HepG2 (cell line): ENCODE results near the gene METRN. TPM values are rescaled to one million over a fixed set of nuclear protein-coding genes. Genes with fewer than 3 reads are reported as not detected.
A peak's percentile ranks its signal among the peaks of the same experiment; 100 is the strongest.

Source experiments
- CBX5 ChIP-seq: sonication (generic); formaldehyde crosslinking; IDR thresholded peaks from 2 replicates; pipeline ENCODE4 v1.4.0; 2020; ENCODE audit warnings: missing genetic modification reagents, borderline replicate concordance
- ZBTB20 ChIP-seq: sonication (generic); formaldehyde crosslinking; IDR thresholded peaks from 2 replicates; pipeline ENCODE4 v1.8.1; 2023; ENCODE audit warnings: missing genetic modification reagents, low read depth, mild to moderate bottlenecking, borderline replicate concordance
- ZBTB7B ChIP-seq: sonication (generic); formaldehyde crosslinking; IDR thresholded peaks from 2 replicates; pipeline ENCODE4 v1.4.0; 2020; ENCODE audit warnings: missing genetic modification reagents
- ZNF205 ChIP-seq: IDR thresholded peaks from 2 replicates; pipeline ENCODE4 v1.6.1; 2018; ENCODE audit warnings: missing biosample characterization, missing genetic modification reagents
- ZNF572 ChIP-seq: sonication (generic); formaldehyde crosslinking; IDR thresholded peaks from 2 replicates; pipeline ENCODE4 v1.5.1; 2020; ENCODE audit warnings: mild to moderate bottlenecking, missing genetic modification reagents
- ZNF607 ChIP-seq: sonication (generic); formaldehyde crosslinking; IDR thresholded peaks from 2 replicates; pipeline ENCODE4 v1.5.1; 2020; ENCODE audit warnings: missing genetic modification reagents, mild to moderate bottlenecking, borderline replicate concordance
- ZNF652 ChIP-seq: IDR thresholded peaks from 2 replicates; pipeline ENCODE4 v1.6.1; 2016; ENCODE audit warnings: low read depth, borderline replicate concordance
- ZSCAN21 ChIP-seq: sonication (generic); formaldehyde crosslinking; IDR thresholded peaks from 2 replicates; pipeline ENCODE4 v1.8.0; 2022; ENCODE audit warnings: mild to moderate bottlenecking, missing genetic modification reagents, moderate library complexity, borderline replicate concordance
- polyA plus RNA-seq, 8 experiments: library from polyadenylated mRNA; depleted of rRNA in 3 of 8; stranded (reverse) in 7 of 8; unstranded in 1 of 8; fragments of >200 nt; fragmentation: Illumina TruSeq in 4 of 8; extraction: Trizol in 4 of 8; gene quantifications; 2 replicates each; pipeline versions ENCODE4 v1.2.1 to v1.2.3, GENCODE V29; 2011 to 2016; ENCODE audit warnings: low read depth in 4 of 8, missing spikeins in 1 of 8, mixed read lengths in 1 of 8; ENCODE audit not compliant: insufficient read depth in 1 of 8
- total RNA-seq, 5 experiments: library from RNA; depleted of rRNA; stranded (reverse); fragments of >200 nt; fragmentation: Illumina TruSeq; extraction: Trizol; gene quantifications; 2 replicates each; pipeline ENCODE4 v1.2.3, GENCODE V29; 2016; ENCODE audit warnings: low read depth in 1 of 5
- TF ChIP-seq, protein P1 (sequence below): sonication (generic); formaldehyde crosslinking; IDR thresholded peaks from 2 replicates; pipeline ENCODE4 v1.4.0; 2020; ENCODE audit warnings: missing genetic modification reagents, mild to moderate bottlenecking, borderline replicate concordance
- TF ChIP-seq, protein P2 (sequence below): IDR thresholded peaks from 2 replicates; pipeline ENCODE4 v1.6.1; 2016; ENCODE audit warnings: mild to moderate bottlenecking, missing biosample characterization, missing genetic modification reagents
- TF ChIP-seq, protein P3 (sequence below): sonication (generic); formaldehyde crosslinking; IDR thresholded peaks from 2 replicates; pipeline ENCODE4 v1.4.0; 2020; ENCODE audit warnings: mild to moderate bottlenecking, missing genetic modification reagents
- TF ChIP-seq, protein P4 (sequence below): sonication (generic); formaldehyde crosslinking; conservative IDR thresholded peaks from 2 replicates; pipeline ENCODE4 v1.8.0; 2022; ENCODE audit warnings: mild to moderate bottlenecking, moderate library complexity, missing genetic modification reagents
- TF ChIP-seq, protein P5 (sequence below): sonication (generic); formaldehyde crosslinking; IDR thresholded peaks from 2 replicates; pipeline ENCODE4 v1.5.1; 2020; ENCODE audit warnings: mild to moderate bottlenecking, missing genetic modification reagents, borderline replicate concordance
- TF ChIP-seq, protein P6 (sequence below): sonication (generic); formaldehyde crosslinking; IDR thresholded peaks from 2 replicates; pipeline ENCODE4 v1.4.0; 2020; ENCODE audit warnings: missing genetic modification reagents

The METRN gene
- total and polyA plus RNA-seq, 2 of the 13 experiments (the other 11 are each of a cell fraction or from before 2014, with no cell fraction given): 25.5 to 46.1 TPM

DNA sequence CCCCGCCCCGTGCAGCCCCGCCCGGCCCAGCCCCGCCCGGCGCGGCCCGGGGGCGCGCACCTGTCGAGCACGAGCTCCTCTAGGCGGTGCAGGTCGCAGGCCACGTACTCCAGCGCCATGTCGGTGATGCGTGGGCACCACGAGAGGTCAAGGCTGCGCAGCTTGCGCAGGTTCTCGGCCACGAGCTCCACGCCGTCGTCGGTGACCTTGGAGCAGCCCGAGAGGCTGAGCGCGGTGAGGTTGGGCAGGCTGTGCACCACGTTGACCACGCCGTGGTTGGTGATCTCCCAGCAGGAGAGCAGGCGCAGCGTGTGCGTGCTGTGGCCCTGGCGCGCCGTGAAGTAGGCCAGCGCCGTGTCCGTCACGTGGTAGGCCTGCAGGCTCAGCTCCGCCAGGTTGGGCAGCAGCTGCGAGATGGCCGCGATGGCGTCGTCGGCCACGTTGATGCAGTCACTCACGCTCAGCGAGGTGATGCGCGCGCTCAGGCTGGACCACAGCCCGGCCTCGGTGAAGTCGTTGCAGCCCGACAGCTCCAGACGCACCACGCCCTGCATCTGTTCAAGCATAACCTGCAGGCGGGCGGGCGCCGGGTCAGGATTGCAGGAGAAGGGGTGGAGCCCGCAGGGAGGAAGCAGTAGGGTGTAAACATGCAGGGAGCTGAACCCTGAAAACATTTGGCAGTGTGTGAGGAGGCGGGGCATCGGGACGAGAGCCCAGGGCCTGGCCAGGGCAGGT, 19.4 kb upstream of the METRN start (continued):
- TF ChIP-seq, protein P1, sequence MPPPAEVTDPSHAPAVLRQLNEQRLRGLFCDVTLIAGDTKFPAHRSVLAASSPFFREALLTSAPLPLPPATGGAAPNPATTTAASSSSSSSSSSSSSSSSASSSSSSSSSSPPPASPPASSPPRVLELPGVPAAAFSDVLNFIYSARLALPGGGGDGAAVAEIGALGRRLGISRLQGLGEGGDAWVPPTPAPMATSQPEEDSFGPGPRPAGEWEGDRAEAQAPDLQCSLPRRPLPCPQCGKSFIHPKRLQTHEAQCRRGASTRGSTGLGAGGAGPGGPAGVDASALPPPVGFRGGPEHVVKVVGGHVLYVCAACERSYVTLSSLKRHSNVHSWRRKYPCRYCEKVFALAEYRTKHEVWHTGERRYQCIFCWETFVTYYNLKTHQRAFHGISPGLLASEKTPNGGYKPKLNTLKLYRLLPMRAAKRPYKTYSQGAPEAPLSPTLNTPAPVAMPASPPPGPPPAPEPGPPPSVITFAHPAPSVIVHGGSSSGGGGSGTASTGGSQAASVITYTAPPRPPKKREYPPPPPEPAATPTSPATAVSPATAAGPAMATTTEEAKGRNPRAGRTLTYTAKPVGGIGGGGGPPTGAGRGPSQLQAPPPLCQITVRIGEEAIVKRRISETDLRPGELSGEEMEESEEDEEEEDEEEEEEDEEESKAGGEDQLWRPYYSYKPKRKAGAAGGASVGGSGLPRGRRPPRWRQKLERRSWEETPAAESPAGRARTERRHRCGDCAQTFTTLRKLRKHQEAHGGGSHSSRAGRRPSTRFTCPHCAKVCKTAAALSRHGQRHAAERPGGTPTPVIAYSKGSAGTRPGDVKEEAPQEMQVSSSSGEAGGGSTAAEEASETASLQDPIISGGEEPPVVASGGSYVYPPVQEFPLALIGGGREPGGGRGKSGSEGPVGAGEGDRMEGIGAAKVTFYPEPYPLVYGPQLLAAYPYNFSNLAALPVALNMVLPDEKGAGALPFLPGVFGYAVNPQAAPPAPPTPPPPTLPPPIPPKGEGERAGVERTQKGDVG (CRISPR knock-in tag): peak; percentile 64; the same call in 1 of the 2 replicates
- TF ChIP-seq, protein P2, sequence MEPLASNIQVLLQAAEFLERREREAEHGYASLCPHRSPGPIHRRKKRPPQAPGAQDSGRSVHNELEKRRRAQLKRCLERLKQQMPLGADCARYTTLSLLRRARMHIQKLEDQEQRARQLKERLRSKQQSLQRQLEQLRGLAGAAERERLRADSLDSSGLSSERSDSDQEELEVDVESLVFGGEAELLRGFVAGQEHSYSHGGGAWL (CRISPR knock-in tag): peak; percentile 85
- TF ChIP-seq, protein P3, sequence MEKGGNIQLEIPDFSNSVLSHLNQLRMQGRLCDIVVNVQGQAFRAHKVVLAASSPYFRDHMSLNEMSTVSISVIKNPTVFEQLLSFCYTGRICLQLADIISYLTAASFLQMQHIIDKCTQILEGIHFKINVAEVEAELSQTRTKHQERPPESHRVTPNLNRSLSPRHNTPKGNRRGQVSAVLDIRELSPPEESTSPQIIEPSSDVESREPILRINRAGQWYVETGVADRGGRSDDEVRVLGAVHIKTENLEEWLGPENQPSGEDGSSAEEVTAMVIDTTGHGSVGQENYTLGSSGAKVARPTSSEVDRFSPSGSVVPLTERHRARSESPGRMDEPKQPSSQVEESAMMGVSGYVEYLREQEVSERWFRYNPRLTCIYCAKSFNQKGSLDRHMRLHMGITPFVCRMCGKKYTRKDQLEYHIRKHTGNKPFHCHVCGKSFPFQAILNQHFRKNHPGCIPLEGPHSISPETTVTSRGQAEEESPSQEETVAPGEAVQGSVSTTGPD (CRISPR knock-in tag): no peak
- TF ChIP-seq ZSCAN21 (CRISPR knock-in tag) (peak; percentile 90), ZNF572 (CRISPR knock-in tag) (no peak), ZBTB7B (CRISPR knock-in tag) (no peak), ZNF607 (CRISPR knock-in tag) (0 out of 2 replicates have a peak, but pooled peaks have one; percentile 77), ZBTB20 (0 out of 2 replicates have a peak, but pooled peaks have one; percentile 19), CBX5 (peak; percentile 77; the same call in 1 of the 2 replicates), ZNF652 (CRISPR knock-in tag) (no peak), ZNF205 (CRISPR knock-in tag) (0 out of 2 replicates have a peak, but pooled peaks have one; percentile 52)
- TF ChIP-seq, protein P4, sequence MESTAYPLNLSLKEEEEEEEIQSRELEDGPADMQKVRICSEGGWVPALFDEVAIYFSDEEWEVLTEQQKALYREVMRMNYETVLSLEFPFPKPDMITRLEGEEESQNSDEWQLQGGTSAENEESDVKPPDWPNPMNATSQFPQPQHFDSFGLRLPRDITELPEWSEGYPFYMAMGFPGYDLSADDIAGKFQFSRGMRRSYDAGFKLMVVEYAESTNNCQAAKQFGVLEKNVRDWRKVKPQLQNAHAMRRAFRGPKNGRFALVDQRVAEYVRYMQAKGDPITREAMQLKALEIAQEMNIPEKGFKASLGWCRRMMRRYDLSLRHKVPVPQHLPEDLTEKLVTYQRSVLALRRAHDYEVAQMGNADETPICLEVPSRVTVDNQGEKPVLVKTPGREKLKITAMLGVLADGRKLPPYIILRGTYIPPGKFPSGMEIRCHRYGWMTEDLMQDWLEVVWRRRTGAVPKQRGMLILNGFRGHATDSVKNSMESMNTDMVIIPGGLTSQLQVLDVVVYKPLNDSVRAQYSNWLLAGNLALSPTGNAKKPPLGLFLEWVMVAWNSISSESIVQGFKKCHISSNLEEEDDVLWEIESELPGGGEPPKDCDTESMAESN: peak; percentile 47; the same call in 1 of the 2 replicates
- TF ChIP-seq, protein P5, sequence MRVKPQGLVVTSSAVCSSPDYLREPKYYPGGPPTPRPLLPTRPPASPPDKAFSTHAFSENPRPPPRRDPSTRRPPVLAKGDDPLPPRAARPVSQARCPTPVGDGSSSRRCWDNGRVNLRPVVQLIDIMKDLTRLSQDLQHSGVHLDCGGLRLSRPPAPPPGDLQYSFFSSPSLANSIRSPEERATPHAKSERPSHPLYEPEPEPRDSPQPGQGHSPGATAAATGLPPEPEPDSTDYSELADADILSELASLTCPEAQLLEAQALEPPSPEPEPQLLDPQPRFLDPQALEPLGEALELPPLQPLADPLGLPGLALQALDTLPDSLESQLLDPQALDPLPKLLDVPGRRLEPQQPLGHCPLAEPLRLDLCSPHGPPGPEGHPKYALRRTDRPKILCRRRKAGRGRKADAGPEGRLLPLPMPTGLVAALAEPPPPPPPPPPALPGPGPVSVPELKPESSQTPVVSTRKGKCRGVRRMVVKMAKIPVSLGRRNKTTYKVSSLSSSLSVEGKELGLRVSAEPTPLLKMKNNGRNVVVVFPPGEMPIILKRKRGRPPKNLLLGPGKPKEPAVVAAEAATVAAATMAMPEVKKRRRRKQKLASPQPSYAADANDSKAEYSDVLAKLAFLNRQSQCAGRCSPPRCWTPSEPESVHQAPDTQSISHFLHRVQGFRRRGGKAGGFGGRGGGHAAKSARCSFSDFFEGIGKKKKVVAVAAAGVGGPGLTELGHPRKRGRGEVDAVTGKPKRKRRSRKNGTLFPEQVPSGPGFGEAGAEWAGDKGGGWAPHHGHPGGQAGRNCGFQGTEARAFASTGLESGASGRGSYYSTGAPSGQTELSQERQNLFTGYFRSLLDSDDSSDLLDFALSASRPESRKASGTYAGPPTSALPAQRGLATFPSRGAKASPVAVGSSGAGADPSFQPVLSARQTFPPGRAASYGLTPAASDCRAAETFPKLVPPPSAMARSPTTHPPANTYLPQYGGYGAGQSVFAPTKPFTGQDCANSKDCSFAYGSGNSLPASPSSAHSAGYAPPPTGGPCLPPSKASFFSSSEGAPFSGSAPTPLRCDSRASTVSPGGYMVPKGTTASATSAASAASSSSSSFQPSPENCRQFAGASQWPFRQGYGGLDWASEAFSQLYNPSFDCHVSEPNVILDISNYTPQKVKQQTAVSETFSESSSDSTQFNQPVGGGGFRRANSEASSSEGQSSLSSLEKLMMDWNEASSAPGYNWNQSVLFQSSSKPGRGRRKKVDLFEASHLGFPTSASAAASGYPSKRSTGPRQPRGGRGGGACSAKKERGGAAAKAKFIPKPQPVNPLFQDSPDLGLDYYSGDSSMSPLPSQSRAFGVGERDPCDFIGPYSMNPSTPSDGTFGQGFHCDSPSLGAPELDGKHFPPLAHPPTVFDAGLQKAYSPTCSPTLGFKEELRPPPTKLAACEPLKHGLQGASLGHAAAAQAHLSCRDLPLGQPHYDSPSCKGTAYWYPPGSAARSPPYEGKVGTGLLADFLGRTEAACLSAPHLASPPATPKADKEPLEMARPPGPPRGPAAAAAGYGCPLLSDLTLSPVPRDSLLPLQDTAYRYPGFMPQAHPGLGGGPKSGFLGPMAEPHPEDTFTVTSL (CRISPR knock-in tag): 0 out of 2 replicates have a peak, but pooled peaks have one; percentile 31
- TF ChIP-seq, protein P6, sequence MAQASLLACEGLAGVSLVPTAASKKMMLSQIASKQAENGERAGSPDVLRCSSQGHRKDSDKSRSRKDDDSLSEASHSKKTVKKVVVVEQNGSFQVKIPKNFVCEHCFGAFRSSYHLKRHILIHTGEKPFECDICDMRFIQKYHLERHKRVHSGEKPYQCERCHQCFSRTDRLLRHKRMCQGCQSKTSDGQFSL: no peak
